Measurements from ENCODE around the gene WDR90. TPM values are rescaled to one million over a fixed set of nuclear protein-coding genes. Genes with fewer than 3 reads are reported as not detected.
A peak's percentile ranks its signal among the peaks of the same experiment; 100 is the strongest.

Gene WDR90
- total RNA-seq, 5 donors from 2014 or later (not counting 1 experiment from before 2014, with no cell fraction given): 19.7 to 35.7 (median 23.4) TPM

- Mint-ChIP-seq H3K27me3 (peaks cover 0 to 6% of the 10 kb centered on the region in 2 donors), H3K4me1 (peaks cover 0 to 20% (median 18%) of the 10 kb centered on the region in 3 donors), H3K9me3 (no peaks in the 10 kb centered on the region), H3K27ac (no peak overlapping the region), H3K4me3 (no peak overlapping the region), H3K36me3 (peaks cover 7% of the 10 kb centered on the region)
- no peaks in the 10 kb centered on the region for H3K9me3 ChIP-seq
- DNase-seq (no peak), ATAC-seq (replicated peaks in 1 of 4) (no peak)
- CTCF ChIA-PET: interaction anchor here (0.5 to 0.6 kb wide), 2 partner anchors 28 to 436 kb away, joined by 3 to 5 read pairs; no protein-coding TSS in a partner anchor
- peaks cover 3 to 41% of the 10 kb centered on the region in 2 experiments for H3K4me1 ChIP-seq (ENCODE audit: control insufficient read depth in 1 of 2, extremely low read depth in 1 of 2, insufficient read depth in 2 of 2, low read length in 2 of 2)
- H3K4me3 ChIP-seq (ENCODE audit: control insufficient read depth in 1 of 2, extremely low read depth in 1 of 2, low read length in 1 of 2): no peak overlapping the region
- H3K36me3 ChIP-seq (ENCODE audit: control insufficient read depth in 2 of 2, extremely low read depth in 1 of 2, insufficient read depth in 1 of 2, low read length in 1 of 2): peaks cover 14 to 39% of the 10 kb centered on the region in 2 donors
- no peak overlapping the region for H3K27ac ChIP-seq (ENCODE audit: low read length)
- POLR2A ChIA-PET: interaction anchor here in 1 of 2 donors (0.6 kb wide), 1 partner anchor 26 kb away, joined by 4 read pairs; no protein-coding TSS in a partner anchor
- 91% methylated on average over 39 of the region's 40 CpGs for WGBS (ENCODE audit: insufficient coverage)
- H3K27me3 ChIP-seq (replicated peaks in 1 of 2; ENCODE audit: control insufficient read depth in 2 of 2, extremely low read depth in 1 of 2, insufficient read depth in 2 of 2, low read length in 1 of 2): peaks cover 0 to 16% of the 10 kb centered on the region in 2 experiments
Observed at GRCh38 chr16:671353-672131, 22.4 kb downstream of the WDR90 start.

DNA sequence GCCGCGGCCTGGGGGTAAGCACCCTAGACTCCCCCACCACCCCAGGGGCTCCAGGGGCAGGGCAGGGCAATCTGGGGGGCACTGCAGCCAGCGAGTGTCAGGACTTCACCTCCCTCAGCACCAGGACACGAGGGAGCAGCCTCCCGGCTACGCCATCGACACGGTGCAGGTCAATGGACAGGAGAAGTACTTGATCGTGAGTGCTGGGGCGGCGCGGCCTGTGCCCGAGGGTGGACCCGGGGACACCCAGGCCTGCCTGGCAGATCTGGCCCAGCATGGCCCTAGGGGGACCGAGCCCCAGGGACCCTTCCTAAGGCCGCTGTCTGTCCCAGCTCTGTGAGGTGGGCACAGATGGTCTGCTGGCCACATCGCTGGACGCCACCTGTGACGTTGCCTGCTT, 23.2 kb downstream of the WDR90 start:
- POLR2A ChIA-PET: no interaction called here
- 97% methylated on average over 16 of the region's 19 CpGs for WGBS (ENCODE audit: insufficient coverage)

DNA sequence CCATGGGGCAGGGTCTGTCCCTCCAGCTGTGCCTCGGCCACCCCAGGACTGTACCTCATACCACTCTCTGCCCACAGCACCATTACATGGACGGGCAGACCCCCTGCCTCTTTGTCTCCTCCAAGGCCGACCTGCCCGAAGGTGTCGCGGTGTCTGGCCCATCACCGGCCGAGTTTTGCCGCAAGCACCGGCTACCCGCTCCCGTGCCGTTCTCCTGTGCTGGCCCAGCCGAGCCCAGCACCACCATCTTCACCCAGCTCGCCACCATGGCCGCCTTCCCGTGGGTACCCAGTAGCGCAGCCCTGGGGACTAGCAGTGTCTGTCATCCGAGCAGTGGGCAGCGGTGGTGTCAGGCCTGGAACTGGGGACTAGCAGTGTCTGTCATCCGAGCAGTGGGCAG, 23.7 kb downstream of the WDR90 start:
- Mint-ChIP-seq H3K4me1 (peaks cover 0 to 20% (median 17%) of the 10 kb centered on the region in 3 donors), H3K27ac (no peak overlapping the region), H3K9me3 (no peaks in the 10 kb centered on the region), H3K4me3 (peak overlapping the region in 1 of 3 donors; percentile 43), H3K36me3 (peaks cover 7% of the 10 kb centered on the region), H3K27me3 (peaks cover 0 to 6% of the 10 kb centered on the region in 2 donors)
- Histone ChIP-seq H3K4me1 (ENCODE audit: control insufficient read depth in 1 of 2, extremely low read depth in 1 of 2, insufficient read depth in 2 of 2, low read length in 2 of 2) (peaks cover 0 to 41% of the 10 kb centered on the region in 2 experiments), H3K36me3 (ENCODE audit: control insufficient read depth in 2 of 2, extremely low read depth in 1 of 2, insufficient read depth in 1 of 2, low read length in 1 of 2) (peaks cover 14 to 39% of the 10 kb centered on the region in 2 donors), H3K27ac (ENCODE audit: low read length) (no peak overlapping the region), H3K27me3 (replicated peaks in 1 of 2; ENCODE audit: control insufficient read depth in 2 of 2, extremely low read depth in 1 of 2, insufficient read depth in 2 of 2, low read length in 1 of 2) (peaks cover 0 to 25% of the 10 kb centered on the region in 2 experiments), H3K4me3 (ENCODE audit: control insufficient read depth in 1 of 2, extremely low read depth in 1 of 2, low read length in 1 of 2) (no peak overlapping the region), H3K9me3 (no peaks in the 10 kb centered on the region)
- ATAC-seq (replicated peaks in 1 of 4) (no peak), DNase-seq (no peak)
- WGBS (ENCODE audit: insufficient coverage): 94% methylated on average over 19 of the region's 21 CpGs
- POLR2A ChIA-PET: no interaction called here
- CTCF ChIA-PET: interaction anchor here in 1 of 2 donors (0.6 kb wide), 1 partner anchor 708 kb away, joined by 4 read pairs; no protein-coding TSS in a partner anchor

More for the DNA sequence above, 23.2 kb downstream of the WDR90 start:
- Histone ChIP-seq H3K4me3 (ENCODE audit: control insufficient read depth in 1 of 2, extremely low read depth in 1 of 2, low read length in 1 of 2) (no peak overlapping the region), H3K9me3 (no peaks in the 10 kb centered on the region), H3K27ac (ENCODE audit: low read length) (no peak overlapping the region), H3K36me3 (ENCODE audit: control insufficient read depth in 2 of 2, extremely low read depth in 1 of 2, insufficient read depth in 1 of 2, low read length in 1 of 2) (peaks cover 14 to 39% of the 10 kb centered on the region in 2 donors), H3K4me1 (ENCODE audit: control insufficient read depth in 1 of 2, extremely low read depth in 1 of 2, insufficient read depth in 2 of 2, low read length in 2 of 2) (peaks cover 0 to 41% of the 10 kb centered on the region in 2 experiments), H3K27me3 (replicated peaks in 1 of 2; ENCODE audit: control insufficient read depth in 2 of 2, extremely low read depth in 1 of 2, insufficient read depth in 2 of 2, low read length in 1 of 2) (peaks cover 0 to 24% of the 10 kb centered on the region in 2 experiments)
- H3K4me1 Mint-ChIP-seq: peaks cover 0 to 24% (median 21%) of the 10 kb centered on the region in 3 donors
- peaks cover 7% of the 10 kb centered on the region for H3K36me3 Mint-ChIP-seq
- ATAC-seq (replicated peaks in 1 of 4) (no peak), DNase-seq (no peak)
- H3K27ac Mint-ChIP-seq: no peak overlapping the region
- H3K27me3 Mint-ChIP-seq: peaks cover 0 to 6% of the 10 kb centered on the region in 2 donors
- H3K9me3 Mint-ChIP-seq: no peaks in the 10 kb centered on the region
- CTCF ChIA-PET: no interaction called here
- no peak overlapping the region for H3K4me3 Mint-ChIP-seq

- DNase-seq (no peak), ATAC-seq (replicated peaks in 1 of 4) (no peak)
- Histone ChIP-seq H3K4me1 (ENCODE audit: control insufficient read depth in 1 of 2, extremely low read depth in 1 of 2, insufficient read depth in 2 of 2, low read length in 2 of 2) (peaks cover 0 to 40% of the 10 kb centered on the region in 2 experiments), H3K36me3 (ENCODE audit: control insufficient read depth in 2 of 2, extremely low read depth in 1 of 2, insufficient read depth in 1 of 2, low read length in 1 of 2) (peaks cover 14 to 39% of the 10 kb centered on the region in 2 donors), H3K4me3 (ENCODE audit: control insufficient read depth in 1 of 2, extremely low read depth in 1 of 2, low read length in 1 of 2) (no peak overlapping the region), H3K27ac (ENCODE audit: low read length) (no peak overlapping the region), H3K27me3 (replicated peaks in 1 of 2; ENCODE audit: control insufficient read depth in 2 of 2, extremely low read depth in 1 of 2, insufficient read depth in 2 of 2, low read length in 1 of 2) (peaks cover 0 to 25% of the 10 kb centered on the region in 2 experiments), H3K9me3 (no peaks in the 10 kb centered on the region)
- peaks cover 7% of the 10 kb centered on the region for H3K36me3 Mint-ChIP-seq
- H3K9me3 Mint-ChIP-seq: no peaks in the 10 kb centered on the region
- no peak overlapping the region for H3K27ac Mint-ChIP-seq
- H3K4me3 Mint-ChIP-seq: no peak overlapping the region
- POLR2A ChIA-PET: no interaction called here
- peaks cover 0 to 6% of the 10 kb centered on the region in 2 donors for H3K27me3 Mint-ChIP-seq
- CTCF ChIA-PET: interaction anchor here in 1 of 2 donors (0.6 kb wide), 1 partner anchor 707 kb away, joined by 4 read pairs; no protein-coding TSS in a partner anchor
- 95% methylated on average over 15 of the region's 18 CpGs for WGBS (ENCODE audit: insufficient coverage)
- H3K4me1 Mint-ChIP-seq: peaks cover 0 to 20% (median 17%) of the 10 kb centered on the region in 3 donors
Observed at GRCh38 chr16:673399-673991, 24.3 kb downstream of the WDR90 start.

- no peak overlapping the region for H3K27ac Mint-ChIP-seq
- H3K4me1 Mint-ChIP-seq: peaks cover 6 to 21% (median 20%) of the 10 kb centered on the region in 3 donors
- H3K27me3 Mint-ChIP-seq: peaks cover 0 to 6% of the 10 kb centered on the region in 2 donors
- 93% methylated on average over 22 of the region's 22 CpGs for WGBS (ENCODE audit: insufficient coverage)
- Histone ChIP-seq H3K36me3 (ENCODE audit: control insufficient read depth in 2 of 2, extremely low read depth in 1 of 2, insufficient read depth in 1 of 2, low read length in 1 of 2) (peaks cover 14 to 35% of the 10 kb centered on the region in 2 donors), H3K4me3 (ENCODE audit: control insufficient read depth in 1 of 2, extremely low read depth in 1 of 2, low read length in 1 of 2) (no peak overlapping the region), H3K9me3 (no peaks in the 10 kb centered on the region), H3K27me3 (replicated peaks in 1 of 2; ENCODE audit: control insufficient read depth in 2 of 2, extremely low read depth in 1 of 2, insufficient read depth in 2 of 2, low read length in 1 of 2) (peaks cover 0 to 25% of the 10 kb centered on the region in 2 experiments), H3K4me1 (ENCODE audit: control insufficient read depth in 1 of 2, extremely low read depth in 1 of 2, insufficient read depth in 2 of 2, low read length in 2 of 2) (peaks cover 0 to 38% of the 10 kb centered on the region in 2 experiments), H3K27ac (ENCODE audit: low read length) (no peak overlapping the region)
- ATAC-seq (replicated peaks in 1 of 4): no peak
- H3K9me3 Mint-ChIP-seq: no peaks in the 10 kb centered on the region
- no peak for DNase-seq
- H3K4me3 Mint-ChIP-seq: no peak overlapping the region
- ChIA-PET POLR2A (no interaction called here), CTCF (no interaction called here)
- peaks cover 7% of the 10 kb centered on the region for H3K36me3 Mint-ChIP-seq
Observed at GRCh38 chr16:674214-674881, 25.2 kb downstream of the WDR90 start.
